Smooth muscle cell (in vitro differentiated cells): ENCODE measurements around the gene PTCD2. TPM values are rescaled to one million over a fixed set of nuclear protein-coding genes. Genes with fewer than 3 reads are reported as not detected.
A peak's percentile ranks its signal among the peaks of the same experiment; 100 is the strongest.

ENCODE experiments used
- DNase-seq: peaks from one replicate; lab custom pipeline; 2025; ENCODE audit not compliant: unreplicated experiment; lab: John Stamatoyannopoulos, UW
- H2AFZ ChIP-seq: fragments of 200-600 bp; sonication (generic); 2 replicates; pipeline ENCODE4 v1.6.0; 2016; ENCODE audit warnings: antibody characterized with exemption, low read depth, mild to moderate bottlenecking
- H3F3A ChIP-seq: fragments of 200-600 bp; sonication (generic); 2 replicates; pipeline ENCODE4 v1.6.0; 2017; ENCODE audit warnings: antibody characterized with exemption, low read depth
- H3K27ac ChIP-seq: fragments of 200-600 bp; sonication (generic); 2 replicates; pipeline ENCODE4 v1.5.1; 2016; ENCODE audit warnings: low read depth, mild to moderate bottlenecking
- H3K27me3 ChIP-seq: fragments of 200-600 bp; sonication (generic); 2 replicates; pipeline ENCODE4 v1.6.1; 2016; ENCODE audit warnings: low read depth, mild to moderate bottlenecking
- H3K36me3 ChIP-seq: fragments of 200-600 bp; sonication (generic); 2 replicates; pipeline ENCODE4 v1.5.1; 2016; ENCODE audit warnings: low read depth
- H3K4me1 ChIP-seq: fragments of 200-600 bp; sonication (generic); 2 replicates; pipeline ENCODE4 v1.5.1; 2016; ENCODE audit warnings: low read depth
- H3K4me2 ChIP-seq: fragments of 200-600 bp; sonication (generic); 2 replicates; pipeline ENCODE4 v1.6.0; 2016; ENCODE audit warnings: mild to moderate bottlenecking
- H3K4me3 ChIP-seq: fragments of 200-600 bp; sonication (generic); 2 replicates; pipeline ENCODE4 v1.5.1; 2016; ENCODE audit warnings: mild to moderate bottlenecking
- H3K79me2 ChIP-seq: fragments of 200-600 bp; sonication (generic); 2 replicates; pipeline ENCODE4 v1.6.0; 2016; ENCODE audit warnings: low read depth, mild to moderate bottlenecking
- H3K9ac ChIP-seq: fragments of 200-600 bp; sonication (generic); 2 replicates; pipeline ENCODE4 v1.6.0; 2016; ENCODE audit warnings: low read depth
- H3K9me3 ChIP-seq: fragments of 200-600 bp; sonication (generic); replicated peaks from 2 replicates; pipeline ENCODE4 v1.5.1; 2016; ENCODE audit warnings: low read depth
- H4K20me1 ChIP-seq: fragments of 200-600 bp; sonication (generic); 2 replicates; pipeline ENCODE4 v1.6.0; 2016; ENCODE audit warnings: low read depth
- CTCF ChIP-seq: fragments of 200-600 bp; sonication (generic); IDR thresholded peaks from 2 replicates; pipeline ENCODE4 v1.5.1; 2017; ENCODE audit warnings: borderline replicate concordance, mild to moderate bottlenecking, antibody characterized with exemption; ENCODE audit not compliant: insufficient read depth, poor library complexity, severe bottlenecking
- WGBS: methylation state at CpG from one replicate; pipeline ENCODE4 v1.1.7; 2016; ENCODE audit warnings: low lambda C conversion rate; 5-methylcytosine and 5-hydroxymethylcytosine counted together
- polyA plus RNA-seq: library from polyadenylated mRNA; unstranded; fragments of >200 nt; fragmentation: Nextera tagmentation; extraction: Ambion mirVana; gene quantifications from 2 replicates; pipeline ENCODE4 v1.2.1, GENCODE V29; 2016
- total RNA-seq: library from RNA; depleted of rRNA; stranded (reverse); fragments of >200 nt; gene quantifications from 2 replicates; pipeline ENCODE4 v1.2.3, GENCODE V29; 2014

PTCD2 gene
- total and polyA plus RNA-seq, 2 experiments from 2014 or later: 6.3 to 8.5 TPM

- no peak for DNase-seq
- no peaks in the 10 kb centered on the region for H3K79me2 ChIP-seq
- H3K9ac ChIP-seq: no peak overlapping the region
- H4K20me1 ChIP-seq: no peaks in the 10 kb centered on the region
- peaks cover 6% of the 10 kb centered on the region for H3K4me1 ChIP-seq
- no peaks in the 10 kb centered on the region for H3K9me3 ChIP-seq
- no peak overlapping the region for H3K4me2 ChIP-seq
- TF ChIP-seq CTCF: no peak
- H2AFZ ChIP-seq: no peak overlapping the region
- peaks cover 10% of the 10 kb centered on the region for H3F3A ChIP-seq
- H3K27ac ChIP-seq: no peak overlapping the region
- H3K4me3 ChIP-seq: no peak overlapping the region
- 97% methylated on average over 1 of the region's 1 CpG for WGBS
- no peaks in the 10 kb centered on the region for H3K36me3 ChIP-seq
- no peaks in the 10 kb centered on the region for H3K27me3 ChIP-seq
Measured at GRCh38 chr5:72359886-72360285, 39.7 kb downstream of the PTCD2 start.

GRCh38 chr5:72363166-72363802 lies 43.1 kb downstream of the PTCD2 start:
- Histone ChIP-seq H3K4me1 (peaks cover 6% of the 10 kb centered on the region), H3K27me3 (no peaks in the 10 kb centered on the region), H3K79me2 (no peaks in the 10 kb centered on the region), H3K36me3 (no peaks in the 10 kb centered on the region), H3K4me2 (peak overlapping the region; percentile 12), H3K27ac (peak overlapping the region; percentile 78), H3K4me3 (no peak overlapping the region), H3K9me3 (no peaks in the 10 kb centered on the region), H3K9ac (peak overlapping the region; percentile 26), H4K20me1 (no peaks in the 10 kb centered on the region), H2AFZ (no peak overlapping the region), H3F3A (peaks cover 10% of the 10 kb centered on the region)
- DNase-seq: no peak
- WGBS: 94% methylated on average over 1 of the region's 1 CpG
- TF ChIP-seq CTCF: no peak

GRCh38 chr5:72364171-72364570 lies 44.0 kb downstream of the PTCD2 start:
- 93% methylated on average over 1 of the region's 1 CpG for WGBS
- peaks cover 6% of the 10 kb centered on the region for H3K4me1 ChIP-seq
- H3K79me2 ChIP-seq: no peaks in the 10 kb centered on the region
- H3K9ac ChIP-seq: peak overlapping the region; percentile 15
- H2AFZ ChIP-seq: no peak overlapping the region
- H3K27ac ChIP-seq: peak overlapping the region; percentile 78
- H3K9me3 ChIP-seq: no peaks in the 10 kb centered on the region
- H3K27me3 ChIP-seq: no peaks in the 10 kb centered on the region
- DNase-seq: no peak
- TF ChIP-seq CTCF: no peak
- no peaks in the 10 kb centered on the region for H4K20me1 ChIP-seq
- no peaks in the 10 kb centered on the region for H3K36me3 ChIP-seq
- no peak overlapping the region for H3K4me3 ChIP-seq
- peaks cover 10% of the 10 kb centered on the region for H3F3A ChIP-seq
- H3K4me2 ChIP-seq: peak overlapping the region; percentile 12

- Histone ChIP-seq H3K79me2 (no peaks in the 10 kb centered on the region), H3K27ac (no peak overlapping the region), H3K4me2 (peak overlapping the region; percentile 12), H3K9me3 (no peaks in the 10 kb centered on the region), H3K36me3 (no peaks in the 10 kb centered on the region), H3K9ac (no peak overlapping the region), H3F3A (peaks cover 10% of the 10 kb centered on the region), H3K4me3 (no peak overlapping the region), H3K4me1 (peaks cover 6% of the 10 kb centered on the region), H3K27me3 (no peaks in the 10 kb centered on the region), H4K20me1 (no peaks in the 10 kb centered on the region), H2AFZ (no peak overlapping the region)
- no peak for TF ChIP-seq CTCF
- no peak for DNase-seq
- WGBS: 65% methylated on average over 4 of the region's 4 CpGs
Measured at GRCh38 chr5:72364951-72365350, 44.8 kb downstream of the PTCD2 start.
